Fibroblast of gingiva (primary cell): ENCODE data around the gene COQ10A.
A peak's percentile ranks its signal among the peaks of the same experiment; 100 is the strongest.
"Not testable (repeated sequence)": the region's sequence is repeated elsewhere in the genome, so short reads cannot be mapped to it uniquely, and the experiment has no call there.

Experiments used
- DNase-seq: peaks from one replicate; pipeline ENCODE4 v3.0.0-alpha.2; 2011; ENCODE audit warnings: low read depth

COQ10A gene

DNA sequence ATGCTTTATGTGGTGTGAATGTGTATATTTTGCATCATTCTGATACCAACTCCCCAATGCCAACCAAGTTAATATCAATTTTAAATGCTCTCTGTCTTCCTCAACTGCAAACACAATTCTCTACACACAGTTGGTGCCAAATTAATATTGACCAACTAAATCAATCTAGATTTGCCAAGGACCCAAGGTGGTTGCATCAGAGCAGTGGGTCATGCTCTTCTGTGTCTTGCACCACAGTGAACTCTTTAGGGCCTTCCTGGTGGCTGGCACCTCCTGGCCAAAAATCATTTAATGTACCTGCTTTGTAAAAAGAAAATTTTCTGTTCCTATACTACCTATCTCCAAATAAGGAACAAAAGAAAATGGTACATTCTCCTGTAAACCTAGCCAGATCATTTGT, 14.1 kb downstream of the COQ10A start:
- DNase-seq, result no peak

GRCh38 chr12:56282030-56282429, 15.3 kb downstream of the COQ10A start:
- DNase-seq, result no peak

DNA sequence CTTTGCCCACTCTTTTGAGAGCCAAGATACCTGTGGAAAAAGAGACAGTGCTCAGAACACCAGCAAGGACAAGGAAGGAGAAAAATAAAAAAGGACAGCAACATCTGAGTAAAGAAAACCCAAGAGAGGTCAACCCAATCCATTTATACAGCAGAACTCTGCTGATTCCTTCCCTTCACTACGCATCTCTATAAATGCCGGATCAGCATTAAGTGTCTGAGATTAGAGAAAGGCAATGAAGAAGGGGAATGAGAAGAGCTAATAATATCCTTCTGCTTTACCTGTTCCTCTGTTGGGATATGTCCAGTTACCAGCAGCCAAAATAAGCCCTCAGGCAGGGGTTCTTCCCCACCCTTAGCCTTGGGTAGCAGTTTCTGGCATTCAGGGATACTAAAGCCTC, 15.8 kb downstream of the COQ10A start:
- no peak for DNase-seq

GRCh38 chr12:56284263-56284662, 17.5 kb downstream of the COQ10A start:
- DNase-seq, result not testable (repeated sequence)

GRCh38 chr12:56286044-56286830, 19.5 kb downstream of the COQ10A start:
- DNase-seq, result peak; percentile 45

GRCh38 chr12:56288705-56289387, 22.1 kb downstream of the COQ10A start:
- no peak for DNase-seq

GRCh38 chr12:56293795-56294194, 27.1 kb downstream of the COQ10A start:
- no peak for DNase-seq

DNA sequence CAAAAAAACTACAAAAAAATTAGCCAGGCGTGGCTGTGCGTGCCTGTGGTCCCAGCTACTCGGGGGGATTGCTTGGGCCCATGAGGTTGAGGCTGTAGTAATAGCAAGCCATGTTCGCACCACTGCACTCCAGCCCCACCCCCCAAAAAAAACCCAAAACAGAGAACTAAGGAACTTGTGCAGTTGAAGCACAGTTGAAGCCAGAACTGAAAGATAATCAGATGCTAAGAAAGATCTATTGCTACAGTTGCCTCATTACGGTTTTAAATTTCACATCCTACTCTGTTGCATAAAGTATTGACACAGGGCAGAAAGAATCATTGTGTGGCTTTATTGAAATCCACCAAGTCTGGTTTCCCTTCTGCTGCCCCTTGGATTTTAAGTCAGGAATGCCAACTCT, 29.6 kb downstream of the COQ10A start:
- peak; percentile 51 for DNase-seq

DNA sequence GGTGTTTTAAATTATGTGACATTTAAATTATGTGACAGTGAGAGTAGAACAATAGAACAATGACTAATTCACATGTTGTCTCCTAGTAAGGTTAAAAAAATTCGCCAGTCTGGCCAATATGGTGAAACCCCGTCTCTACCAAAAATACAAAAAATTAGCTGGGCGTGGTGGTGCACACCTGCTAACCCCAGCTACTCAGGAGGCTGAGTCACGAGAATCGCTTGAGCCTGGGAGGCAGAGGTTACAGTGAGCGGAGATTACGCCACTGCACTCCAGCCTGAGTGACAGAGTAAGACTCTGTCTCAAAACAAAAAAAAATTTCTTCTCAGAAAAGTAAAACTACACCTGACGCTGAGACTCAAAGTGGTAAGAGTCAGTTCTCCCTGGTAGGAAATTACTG, 30.7 kb downstream of the COQ10A start:
- DNase-seq, result no peak

GRCh38 chr12:56298828-56299227, 32.1 kb downstream of the COQ10A start:
- DNase-seq, result no peak

- DNase-seq, result no peak
Measured at GRCh38 chr12:56299308-56299852, 32.6 kb downstream of the COQ10A start.

DNA sequence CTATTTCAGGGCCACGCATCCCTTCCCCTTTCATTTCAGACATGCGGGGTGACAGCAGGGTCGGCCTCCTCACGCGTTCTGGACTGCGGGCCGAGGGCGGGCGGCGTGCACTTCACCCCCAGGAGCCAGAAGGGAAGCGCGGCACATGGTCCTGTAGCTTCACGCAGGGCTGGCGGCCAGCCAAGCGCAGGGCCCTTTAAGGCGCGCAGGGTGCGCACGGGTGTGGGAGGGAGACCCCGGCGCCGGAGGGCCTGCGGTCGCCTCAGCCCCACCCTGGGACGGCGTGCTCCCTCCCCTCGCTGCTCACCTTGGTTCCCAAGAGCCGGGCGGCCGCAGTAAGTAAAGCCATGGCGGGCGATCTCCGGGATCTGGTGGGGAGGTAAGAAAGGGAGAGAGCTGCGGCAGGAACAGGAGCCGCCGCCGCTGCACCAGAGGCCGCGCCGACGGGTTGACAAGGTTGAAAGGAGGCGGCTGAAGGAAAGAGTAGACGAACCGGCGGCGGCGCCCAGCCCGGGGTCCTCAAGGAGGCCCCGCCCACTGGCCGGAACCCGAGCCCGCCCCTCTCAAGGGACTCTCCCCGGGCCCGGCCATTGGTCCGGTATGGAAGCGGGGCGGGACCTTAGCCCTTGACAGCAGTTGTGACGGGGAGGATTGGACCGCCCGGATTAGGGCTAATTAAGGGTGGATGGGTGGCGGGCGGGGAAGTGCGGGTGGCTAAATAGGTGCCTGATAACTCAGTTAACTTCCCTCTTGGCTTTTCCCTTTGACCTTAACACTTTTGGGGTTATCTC, 33.3 kb downstream of the COQ10A start, which contains the start of gene CS:
CS (minus strand) TSS at position 478 of the 791 bp plus-strand sequence; CDS start at position 349, 129 bp downstream.
- peak; percentile 96 for DNase-seq

- no peak for DNase-seq
Measured at GRCh38 chr12:56300644-56301464, 34.1 kb downstream of the COQ10A start.

GRCh38 chr12:56304276-56304675, 37.5 kb downstream of the COQ10A start:
- DNase-seq, result no peak

GRCh38 chr12:56304872-56305590, 38.3 kb downstream of the COQ10A start:
- DNase-seq, result no peak

DNA sequence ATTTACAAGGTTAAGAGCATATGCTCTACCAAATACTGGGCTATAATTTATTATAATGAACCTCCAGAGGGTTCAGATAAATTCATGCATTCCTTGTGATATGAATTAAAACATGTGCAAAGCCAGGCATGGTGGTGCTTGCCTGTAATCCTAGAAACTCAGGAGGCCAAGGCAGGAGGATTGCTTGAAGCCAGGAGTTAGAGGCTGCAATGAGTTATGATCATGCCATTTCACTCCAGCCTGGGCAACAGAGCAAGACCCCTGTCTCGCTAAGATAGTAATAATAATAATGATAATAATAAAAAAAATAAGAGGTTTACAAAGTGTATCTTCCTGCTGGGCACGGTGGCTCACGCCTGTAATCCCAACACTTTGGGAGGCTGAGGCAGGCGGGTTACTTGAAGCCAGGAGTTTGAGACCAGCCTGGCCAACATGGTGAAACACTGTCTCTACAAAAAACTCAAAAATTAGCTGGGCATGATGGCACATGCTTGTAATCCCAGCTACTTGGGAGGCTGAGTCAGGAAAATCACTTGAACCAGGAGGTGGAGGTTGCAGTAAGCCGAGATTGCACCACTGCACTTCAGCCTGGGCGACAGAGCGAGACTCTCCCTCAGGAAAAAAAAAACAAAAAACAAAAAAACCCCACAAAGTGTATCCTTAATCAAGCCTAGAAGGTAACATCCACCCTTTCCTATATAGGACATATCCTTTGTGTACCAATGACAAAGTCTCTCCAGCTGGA, 40.7 kb downstream of the COQ10A start:
- no peak for DNase-seq

DNA sequence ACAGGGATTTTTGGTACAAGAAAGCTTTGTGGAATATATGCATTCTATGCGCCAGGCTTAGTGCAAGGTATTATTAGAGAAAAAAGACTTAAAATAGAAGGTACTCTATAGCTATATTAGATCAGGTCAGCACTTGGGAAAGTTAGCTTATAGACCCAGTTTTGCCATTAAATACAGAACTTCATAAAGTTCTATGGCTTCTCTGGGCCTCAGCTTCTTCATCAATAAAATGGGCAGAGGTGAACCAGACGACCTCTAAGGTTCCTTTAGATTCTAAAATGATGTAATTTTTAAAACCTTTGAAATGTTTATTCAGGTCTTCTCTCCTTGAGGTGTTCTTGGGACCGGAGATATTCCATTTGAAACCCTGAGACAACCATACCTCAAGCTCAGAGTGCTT, 42.0 kb downstream of the COQ10A start:
- DNase-seq, result no peak

GRCh38 chr12:56311003-56311402, 44.3 kb downstream of the COQ10A start:
- DNase-seq, result no peak

GRCh38 chr12:56315249-56315621, 48.5 kb downstream of the COQ10A start:
- no peak for DNase-seq
